Measurements from ENCODE around the gene KAZN.

Gene KAZN

GRCh38 chr1:14804626-14805025, 206.1 kb downstream of the KAZN start:
- DNase-seq = no peak

- no peak for DNase-seq
Observed at GRCh38 chr1:14806772-14807171, 208.3 kb downstream of the KAZN start.

- DNase-seq = peak; percentile 4
Observed at GRCh38 chr1:14808768-14809167, 210.3 kb downstream of the KAZN start.

- peak; percentile 4 for DNase-seq
Observed at GRCh38 chr1:14809191-14809981, 210.9 kb downstream of the KAZN start.

GRCh38 chr1:14810595-14811361, 212.3 kb downstream of the KAZN start:
- peak; percentile 55 for DNase-seq

- no peak for DNase-seq
Observed at GRCh38 chr1:14811573-14811972, 213.1 kb downstream of the KAZN start.

GRCh38 chr1:14812189-14812588, 213.7 kb downstream of the KAZN start:
- DNase-seq = no peak

- no peak for DNase-seq
Observed at GRCh38 chr1:14815175-14815877, 216.8 kb downstream of the KAZN start.

GRCh38 chr1:14817223-14818170, 219.0 kb downstream of the KAZN start:
- no peak for DNase-seq

GRCh38 chr1:14820295-14821085, 222.0 kb downstream of the KAZN start:
- DNase-seq = peak; percentile 36

GRCh38 chr1:14822493-14822892, 224.0 kb downstream of the KAZN start:
- no peak for DNase-seq

- DNase-seq = no peak
Observed at GRCh38 chr1:14822996-14823395, 224.5 kb downstream of the KAZN start.

- no peak for DNase-seq
Observed at GRCh38 chr1:14824314-14824915, 225.9 kb downstream of the KAZN start.

- DNase-seq = no peak
Observed at GRCh38 chr1:14825396-14825795, 226.9 kb downstream of the KAZN start.

- no peak for DNase-seq
Observed at GRCh38 chr1:14826172-14826636, 227.7 kb downstream of the KAZN start.

- no peak for DNase-seq
Observed at GRCh38 chr1:14826731-14827326, 228.3 kb downstream of the KAZN start.

- DNase-seq = no peak
Observed at GRCh38 chr1:14827870-14828269, 229.4 kb downstream of the KAZN start.

GRCh38 chr1:14828665-14829064, 230.2 kb downstream of the KAZN start:
- DNase-seq = no peak

GRCh38 chr1:14835725-14836124, 237.2 kb downstream of the KAZN start:
- no peak for DNase-seq

- no peak for DNase-seq
Observed at GRCh38 chr1:14836426-14837140, 238.1 kb downstream of the KAZN start.
